K562 (cell line): ENCODE results near the gene FAM180B. TPM values are rescaled to one million over a fixed set of nuclear protein-coding genes. Genes with fewer than 3 reads are reported as not detected.
A peak's percentile ranks its signal among the peaks of the same experiment; 100 is the strongest.

ENCODE experiments used
- ATAC-seq: fragments of 200-7000 bp; cut with Tn5 transposase; 3 replicates; pipeline ENCODE4 v1.9.1; 2020; ENCODE audit warnings: moderate library complexity
- BruUV-seq: library from RNA; stranded (reverse); fragments of 400-500 nt; replicated peaks from 2 replicates; lab custom pipeline; 2021; lab: Mats Ljungman, UMichigan
- CTCF ChIA-PET: fragments of 300-600 bp; formaldehyde crosslinking; extraction: SDS; loops from one replicate; lab custom pipeline; 2021; ENCODE audit warnings: low intra/inter-chr PET ratio; lab: Yijun Ruan, JAX
- POLR2A ChIA-PET: fragments of 300-600, 350-650 bp; sonication (Branson Sonifier 250); formaldehyde crosslinking; extraction: SDS; loops from one replicate; lab custom pipeline; 2021; ENCODE audit warnings: antibody characterized with exemption, inconsistent platforms; lab: Yijun Ruan, JAX
- DNase-seq, 4 experiments: peaks; one replicate each; pipeline versions ENCODE4 v3.0.0 to v3.0.0-alpha.2; 2011 to 2018; ENCODE audit warnings: low spot score in 3 of 4, mixed read lengths in 3 of 4; ENCODE audit errors: extremely low read depth in 1 of 4
- FAIRE-seq: peaks from 2 replicates; lab custom pipeline; 2011; peaks lifted over from hg19 to GRCh38; lab: Jason Lieb, UNC
- H2AFZ ChIP-seq: 2 replicates; pipeline ENCODE4 v1.6.0; 2011; ENCODE audit warnings: low read depth, low read length, control low read depth, inconsistent platforms
- H3K27ac ChIP-seq: fragments of 200-600 bp; 3 replicates; pipeline ENCODE4 v1.8.0; 2011; ENCODE audit warnings: low read depth, mild to moderate bottlenecking, control low read depth, inconsistent platforms, low read length, moderate library complexity, mixed read lengths; ENCODE audit errors: extremely low read depth
- H3K27me3 ChIP-seq, 2 experiments: fragments of 300-600 bp in 1 of 2; 2 replicates in 1 of 2; 3 replicates in 1 of 2; pipeline versions ENCODE4 v1.6.0 to v1.8.0; 2011; ENCODE audit warnings: inconsistent platforms in 2 of 2, low read length in 2 of 2, mild to moderate bottlenecking in 1 of 2, mixed read lengths in 1 of 2, moderate library complexity in 1 of 2; ENCODE audit not compliant: control insufficient read depth in 2 of 2, insufficient read depth in 2 of 2
- H3K36me3 ChIP-seq: fragments of 300-600 bp; 3 replicates; pipeline ENCODE4 v1.8.0; 2011; ENCODE audit warnings: mild to moderate bottlenecking, low read length, inconsistent platforms; ENCODE audit not compliant: control insufficient read depth, insufficient read depth
- H3K4me1 ChIP-seq, 2 experiments: fragments of 200-600 bp in 1 of 2; replicated peaks in 1 of 2; 2 replicates in 1 of 2; 3 replicates in 1 of 2; pipeline versions ENCODE4 v1.5.1 to v1.8.0; 2011; ENCODE audit warnings: inconsistent platforms in 2 of 2, low read length in 2 of 2, mild to moderate bottlenecking in 1 of 2, mixed read lengths in 1 of 2, moderate library complexity in 1 of 2; ENCODE audit not compliant: control insufficient read depth in 2 of 2, insufficient read depth in 2 of 2
- H3K4me2 ChIP-seq: 2 replicates; pipeline ENCODE4 v1.6.1; 2011; ENCODE audit warnings: low read length, control low read depth, inconsistent platforms, mixed read lengths; ENCODE audit not compliant: insufficient read depth
- H3K4me3 ChIP-seq: fragments of 200-600 bp; sonication (generic), shearing (Covaris generic); 2 replicates; pipeline ENCODE4 v1.5.1; 2016; ENCODE audit warnings: control low read depth, inconsistent platforms
- H3K79me2 ChIP-seq: fragments of 200-600 bp; 3 replicates; pipeline ENCODE4 v1.8.0; 2011; ENCODE audit warnings: low read length, inconsistent platforms; ENCODE audit not compliant: control insufficient read depth, insufficient read depth
- H3K9ac ChIP-seq, 2 experiments: 2 replicates each; pipeline versions ENCODE4 v1.6.0 to v1.6.1; 2011; ENCODE audit warnings: low read depth in 2 of 2, low read length in 2 of 2, control low read depth in 1 of 2, inconsistent platforms in 1 of 2, mild to moderate bottlenecking in 1 of 2, mixed read lengths in 1 of 2; ENCODE audit not compliant: insufficient read depth in 1 of 2
- H3K9me1 ChIP-seq: one replicate; pipeline ENCODE4 v1.6.0; 2011; ENCODE audit warnings: inconsistent platforms, mild to moderate bottlenecking, low read length, moderate library complexity; ENCODE audit not compliant: control insufficient read depth, insufficient read depth
- H3K9me3 ChIP-seq: replicated peaks from 2 replicates; pipeline ENCODE4 v1.5.1; 2011; ENCODE audit warnings: low read depth, low read length, inconsistent platforms; ENCODE audit not compliant: control insufficient read depth, insufficient read depth
- H4K20me1 ChIP-seq: replicated peaks from 2 replicates; pipeline ENCODE4 v1.6.1; 2011; ENCODE audit warnings: low read length, inconsistent platforms, mixed read lengths; ENCODE audit not compliant: control insufficient read depth, insufficient read depth
- CTBP1 ChIP-seq: fragments of 450-650 bp; IDR thresholded peaks from 2 replicates; pipeline ENCODE4 v1.6.1; 2016; ENCODE audit warnings: borderline replicate concordance
- E4F1 ChIP-seq: fragments of 250-450 bp; sonication (Bioruptor Pico); IDR thresholded peaks from 2 replicates; pipeline ENCODE4 v1.5.0; 2021; ENCODE audit warnings: mild to moderate bottlenecking, borderline replicate concordance
- ZNF311 ChIP-seq: fragments of 250-450 bp; sonication (Bioruptor Pico); IDR thresholded peaks from 2 replicates; pipeline ENCODE4 v1.4.0; 2020; ENCODE audit warnings: mild to moderate bottlenecking, moderate library complexity
- WGBS: fragments of 100-300 bp; shearing (Covaris generic); methylation state at CpG from one replicate; pipeline ENCODE4 v1.1.6; 2016; ENCODE audit warnings: low coverage, mixed read lengths; ENCODE audit not compliant: insufficient coverage; ENCODE audit errors: missing lambda C conversion rate; 5-methylcytosine and 5-hydroxymethylcytosine counted together
- in situ Hi-C: fragments of 300-500 bp; cut with MboI; formaldehyde crosslinking; loops from 4 replicates; pipeline ENCODE4 v1.15.0; 2018; ENCODE audit warnings: inconsistent platforms, mixed read lengths
- intact Hi-C: fragments of 100-400 bp; cut with micrococcal nuclease; formaldehyde crosslinking; loops from 2 replicates; pipeline ENCODE4 v1.14.2; 2022
- polyA plus RNA-seq, 8 experiments: library from polyadenylated mRNA; depleted of rRNA in 4 of 8; stranded (reverse) in 5 of 8; unstranded in 3 of 8; fragments of >200 nt; fragmentation: Nextera tagmentation in 2 of 8; fragmentation: Illumina TruSeq in 1 of 8; extraction: Ambion mirVana in 2 of 8; extraction: Trizol in 1 of 8; gene quantifications; 2 replicates each; pipeline versions ENCODE4 v1.2.1 to v1.2.3, GENCODE V29; 2011 to 2014; ENCODE audit warnings: inconsistent platforms in 1 of 8, missing spikeins in 1 of 8
- total RNA-seq, 7 experiments: library from RNA; depleted of rRNA in 6 of 7; stranded (reverse); fragments of >200 nt in 6 of 7; fragmentation: Illumina TruSeq in 2 of 7; extraction: Trizol in 2 of 7; gene quantifications; 2 replicates each; pipeline versions ENCODE4 v1.2.1 to v1.2.3, GENCODE V29; 2011 to 2021; ENCODE audit warnings: low replicate concordance in 1 of 7

FAM180B gene
- total and polyA plus RNA-seq, 9 of the 15 experiments (the other 6 are each of a cell fraction or from before 2014, with no cell fraction given) = 0.05 to 0.14 TPM; not detected in 7

DNA sequence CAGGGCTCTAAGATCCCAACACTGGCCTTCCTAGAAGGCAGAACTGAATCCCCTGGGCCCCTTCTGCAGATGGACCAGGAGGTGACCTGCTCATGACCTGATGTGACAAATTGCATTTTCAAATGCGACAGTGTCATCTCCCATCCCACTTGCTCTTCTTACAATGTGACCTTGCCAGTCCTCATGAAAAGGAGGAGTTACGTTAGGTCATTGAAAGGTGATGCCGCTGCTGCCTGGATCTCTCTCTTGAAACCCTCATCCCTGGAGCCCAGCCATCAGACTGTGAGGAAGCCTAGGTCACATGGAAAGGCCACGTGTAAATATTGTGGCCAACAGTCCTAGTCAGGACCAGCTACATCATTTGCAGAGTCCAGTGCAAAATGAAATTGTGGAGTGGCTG, 13.4 kb downstream of the FAM180B start:
- intact Hi-C loops = no loop called here
- CTCF ChIA-PET = no interaction called here
- Histone ChIP-seq H3K27me3 (peaks cover 22 to 40% of the 10 kb centered on the region in 2 experiments), H3K79me2 (no peaks in the 10 kb centered on the region), H3K27ac (no peak overlapping the region), H3K9me1 (peaks cover 5% of the 10 kb centered on the region), H3K9me3 (no peaks in the 10 kb centered on the region), H3K4me3 (no peak overlapping the region), H2AFZ (no peak overlapping the region), H3K4me2 (no peak overlapping the region), H3K4me1 (no peaks in the 10 kb centered on the region; a peak in 1 of 5 replicates), H3K36me3 (no peaks in the 10 kb centered on the region), H4K20me1 (no peaks in the 10 kb centered on the region), H3K9ac (no peak overlapping the region; a peak in 1 of 4 replicates)
- TF ChIP-seq ZNF311 (no peak), E4F1 (CRISPR knock-in tag) (no peak), CTBP1 (0 out of 2 replicates have a peak, but pooled peaks have one; percentile 32)
- no TSS peak for BruUV-seq
- in situ Hi-C loops = no loop called here
- DNase-seq (no peak), ATAC-seq (no peak), FAIRE-seq (no peak)
- 17% methylated on average over 4 of the region's 4 CpGs for WGBS
- POLR2A ChIA-PET = interaction anchor here (0.6 to 1.3 kb wide), 2 partner anchors 10 to 99 kb away, joined by 3 to 4 read pairs; no protein-coding TSS in a partner anchor
